Activated T-helper 2 cell treated with anti-CD3 and anti-CD28 coated beads, Interferon-gamma antibody, Interleukin-2, Interleukin-4, amounts not matched to agents 10 μg/mL and 5 μg/mL and 100 μg/mL, durations not matched to agents 14 hours and 24 hours and 36 hours (primary cell): Measurements from ENCODE around the gene PPP4R4. TPM values are rescaled to one million over a fixed set of nuclear protein-coding genes. Genes with fewer than 3 reads are reported as not detected.
"Not testable (repeated sequence)": the region's sequence is repeated elsewhere in the genome, so short reads cannot be mapped to it uniquely, and the experiment has no call there.

Experiments
- DNase-seq: peaks from one replicate; pipeline ENCODE4 v3.0.0; 2021; ENCODE audit warnings: low spot score
- H3K27ac Mint-ChIP-seq: one replicate; pipeline ENCODE4 v1.8.0; 2021; ENCODE audit warnings: mixed read lengths
- H3K27me3 Mint-ChIP-seq: one replicate; pipeline ENCODE4 v1.8.0; 2021; ENCODE audit warnings: low read depth, mixed read lengths
- H3K36me3 Mint-ChIP-seq: one replicate; pipeline ENCODE4 v1.8.0; 2021; ENCODE audit warnings: low read depth, mixed read lengths
- H3K4me1 Mint-ChIP-seq: one replicate; pipeline ENCODE4 v1.8.0; 2021; ENCODE audit warnings: low read depth, mixed read lengths
- H3K4me3 Mint-ChIP-seq: one replicate; pipeline ENCODE4 v1.8.0; 2021; ENCODE audit warnings: low read depth, mild to moderate bottlenecking, moderate library complexity, mixed read lengths
- H3K9me3 Mint-ChIP-seq: one replicate; pipeline ENCODE4 v1.8.0; 2021; ENCODE audit warnings: mixed read lengths
- intact Hi-C: fragments of 100-400 bp; cut with micrococcal nuclease; formaldehyde crosslinking; loops from one replicate; pipeline ENCODE4 v1.15.1; 2023
- total RNA-seq: library from RNA; stranded (reverse); gene quantifications from 2 replicates; pipeline ENCODE4 v1.2.3, GENCODE V29; 2022

PPP4R4 gene
- total RNA-seq, 1 donor from 2014 or later, result 1.8 TPM

- intact Hi-C loops, result no loop called here
- no peak for DNase-seq
- Mint-ChIP-seq H3K36me3 (no peaks in the 10 kb centered on the region), H3K27me3 (no peaks in the 10 kb centered on the region), H3K4me1 (no peaks in the 10 kb centered on the region), H3K4me3 (no peak within 1 kb of the TSS), H3K9me3 (peaks cover 3% of the 10 kb centered on the region), H3K27ac (no peak within 1 kb of the TSS)
These were observed 118.9 kb downstream of the PPP4R4 start, which contains the start of gene SERPINA10 for GRCh38 chr14:94292872-94293577. SERPINA10 (minus strand) TSS chr14:94293268; CDS start chr14:94290593, 2,675 bp downstream.

- Mint-ChIP-seq H3K4me3 (no peak overlapping the region), H3K36me3 (no peaks in the 10 kb centered on the region)
These were observed 119.4 kb downstream of the PPP4R4 start for GRCh38 chr14:94293578-94293924.

GRCh38 chr14:94295360-94296180, 121.4 kb downstream of the PPP4R4 start:
- no peaks in the 10 kb centered on the region for H3K4me1 Mint-ChIP-seq
- no peak overlapping the region for H3K4me3 Mint-ChIP-seq
- no peaks in the 10 kb centered on the region for H3K36me3 Mint-ChIP-seq
- no peak overlapping the region for H3K27ac Mint-ChIP-seq
- no peaks in the 10 kb centered on the region for H3K27me3 Mint-ChIP-seq
- H3K9me3 Mint-ChIP-seq, result peaks cover 3% of the 10 kb centered on the region
- no peak for DNase-seq
- intact Hi-C loops, result no loop called here

More at GRCh38 chr14:94293578-94293924, 119.4 kb downstream of the PPP4R4 start:
- H3K27ac Mint-ChIP-seq, result no peak overlapping the region
- H3K27me3 Mint-ChIP-seq, result no peaks in the 10 kb centered on the region
- no peak for DNase-seq
- H3K9me3 Mint-ChIP-seq, result peaks cover 3% of the 10 kb centered on the region
- H3K4me1 Mint-ChIP-seq, result no peaks in the 10 kb centered on the region
- intact Hi-C loops, result no loop called here

- H3K27ac Mint-ChIP-seq, H3K4me1 Mint-ChIP-seq: not testable (repeated sequence)
These were observed 122.0 kb downstream of the PPP4R4 start for GRCh38 chr14:94296181-94296545.

GRCh38 chr14:94298130-94298529, 124.0 kb downstream of the PPP4R4 start:
- Mint-ChIP-seq H3K36me3 (no peaks in the 10 kb centered on the region), H3K27me3 (no peaks in the 10 kb centered on the region), H3K4me1 (no peaks in the 10 kb centered on the region), H3K9me3 (peaks cover 3% of the 10 kb centered on the region), H3K27ac (no peak overlapping the region), H3K4me3 (no peak overlapping the region)
- intact Hi-C loops, result no loop called here
- DNase-seq, result no peak

More at GRCh38 chr14:94296181-94296545, 122.0 kb downstream of the PPP4R4 start:
- DNase-seq, H3K9me3 Mint-ChIP-seq, H3K36me3 Mint-ChIP-seq, H3K27me3 Mint-ChIP-seq, intact Hi-C loops, H3K4me3 Mint-ChIP-seq: not testable (repeated sequence)

GRCh38 chr14:94303111-94303510, 129.0 kb downstream of the PPP4R4 start:
- no peaks in the 10 kb centered on the region for H3K27me3 Mint-ChIP-seq
- H3K4me1 Mint-ChIP-seq, result no peaks in the 10 kb centered on the region
- no peaks in the 10 kb centered on the region for H3K36me3 Mint-ChIP-seq
- peaks cover 13% of the 10 kb centered on the region for H3K9me3 Mint-ChIP-seq
- DNase-seq, result no peak
- H3K4me3 Mint-ChIP-seq, result no peak overlapping the region
- no peak overlapping the region for H3K27ac Mint-ChIP-seq
- intact Hi-C loops, result no loop called here

- H3K36me3 Mint-ChIP-seq, result no peaks in the 10 kb centered on the region
- H3K4me3 Mint-ChIP-seq, result no peak overlapping the region
- H3K27ac Mint-ChIP-seq, result no peak overlapping the region
- H3K9me3 Mint-ChIP-seq, result peaks cover 19% of the 10 kb centered on the region
- intact Hi-C loops, result no loop called here
- H3K27me3 Mint-ChIP-seq, result no peaks in the 10 kb centered on the region
- no peaks in the 10 kb centered on the region for H3K4me1 Mint-ChIP-seq
- DNase-seq, result no peak
These were observed 130.1 kb downstream of the PPP4R4 start for GRCh38 chr14:94304243-94304642.

- no peaks in the 10 kb centered on the region for H3K4me1 Mint-ChIP-seq
- DNase-seq, result no peak
- peaks cover 19% of the 10 kb centered on the region for H3K9me3 Mint-ChIP-seq
- no peak overlapping the region for H3K4me3 Mint-ChIP-seq
- intact Hi-C loops, result no loop called here
- no peaks in the 10 kb centered on the region for H3K27me3 Mint-ChIP-seq
- H3K36me3 Mint-ChIP-seq, result no peaks in the 10 kb centered on the region
- H3K27ac Mint-ChIP-seq, result no peak overlapping the region
These were observed 131.5 kb downstream of the PPP4R4 start for GRCh38 chr14:94305620-94306019.

- Mint-ChIP-seq H3K4me3 (no peak overlapping the region), H3K27ac (no peak overlapping the region), H3K9me3 (peaks cover 19% of the 10 kb centered on the region), H3K27me3 (no peaks in the 10 kb centered on the region), H3K4me1 (no peaks in the 10 kb centered on the region), H3K36me3 (no peaks in the 10 kb centered on the region)
- DNase-seq, result no peak
- intact Hi-C loops, result no loop called here
These were observed 132.2 kb downstream of the PPP4R4 start for GRCh38 chr14:94306047-94306978.

GRCh38 chr14:94307410-94307992, 133.4 kb downstream of the PPP4R4 start:
- H3K4me3 Mint-ChIP-seq, result no peak overlapping the region
- no peaks in the 10 kb centered on the region for H3K4me1 Mint-ChIP-seq
- no peaks in the 10 kb centered on the region for H3K27me3 Mint-ChIP-seq
- H3K9me3 Mint-ChIP-seq, result peaks cover 19% of the 10 kb centered on the region
- H3K27ac Mint-ChIP-seq, result no peak overlapping the region
- DNase-seq, result no peak
- H3K36me3 Mint-ChIP-seq, result no peaks in the 10 kb centered on the region
- intact Hi-C loops, result no loop called here

- intact Hi-C loops, result no loop called here
- H3K4me1 Mint-ChIP-seq, result no peaks in the 10 kb centered on the region
- no peak overlapping the region for H3K4me3 Mint-ChIP-seq
- no peaks in the 10 kb centered on the region for H3K36me3 Mint-ChIP-seq
- no peak for DNase-seq
- no peak overlapping the region for H3K27ac Mint-ChIP-seq
- H3K27me3 Mint-ChIP-seq, result no peaks in the 10 kb centered on the region
- peaks cover 19% of the 10 kb centered on the region for H3K9me3 Mint-ChIP-seq
These were observed 135.6 kb downstream of the PPP4R4 start for GRCh38 chr14:94309721-94310120.

- Mint-ChIP-seq H3K36me3 (no peaks in the 10 kb centered on the region), H3K9me3 (peaks cover 19% of the 10 kb centered on the region), H3K4me1 (no peaks in the 10 kb centered on the region), H3K27ac (no peak overlapping the region), H3K27me3 (no peaks in the 10 kb centered on the region), H3K4me3 (no peak overlapping the region)
- intact Hi-C loops, result no loop called here
- DNase-seq, result no peak
These were observed 136.1 kb downstream of the PPP4R4 start for GRCh38 chr14:94310248-94310647.
